Fibroblast of the aortic adventitia (primary cell): ENCODE data around the gene SUB1. TPM values are rescaled to one million over a fixed set of nuclear protein-coding genes. Genes with fewer than 3 reads are reported as not detected.
A peak's percentile ranks its signal among the peaks of the same experiment; 100 is the strongest.

ENCODE experiments used
- DNase-seq: peaks from one replicate; pipeline ENCODE4 v3.0.0-alpha.2; 2010; ENCODE audit warnings: low read depth
- H3K4me3 ChIP-seq: 2 replicates; pipeline ENCODE4 v1.5.1; 2011; ENCODE audit warnings: low read depth, mild to moderate bottlenecking, control low read depth, low read length, moderate library complexity
- CTCF ChIP-seq: IDR thresholded peaks from 2 replicates; pipeline ENCODE4 v1.5.1; 2011; ENCODE audit warnings: mild to moderate bottlenecking, low read length, control low read depth, inconsistent platforms; ENCODE audit not compliant: insufficient read depth
- total RNA-seq: library from RNA; depleted of rRNA; stranded (reverse); fragments of >200 nt; gene quantifications from 2 replicates; pipeline ENCODE4 v1.2.3, GENCODE V29; 2012; ENCODE audit warnings: low replicate concordance

Gene SUB1
- total RNA-seq, 1 donor, result 313 TPM

DNA sequence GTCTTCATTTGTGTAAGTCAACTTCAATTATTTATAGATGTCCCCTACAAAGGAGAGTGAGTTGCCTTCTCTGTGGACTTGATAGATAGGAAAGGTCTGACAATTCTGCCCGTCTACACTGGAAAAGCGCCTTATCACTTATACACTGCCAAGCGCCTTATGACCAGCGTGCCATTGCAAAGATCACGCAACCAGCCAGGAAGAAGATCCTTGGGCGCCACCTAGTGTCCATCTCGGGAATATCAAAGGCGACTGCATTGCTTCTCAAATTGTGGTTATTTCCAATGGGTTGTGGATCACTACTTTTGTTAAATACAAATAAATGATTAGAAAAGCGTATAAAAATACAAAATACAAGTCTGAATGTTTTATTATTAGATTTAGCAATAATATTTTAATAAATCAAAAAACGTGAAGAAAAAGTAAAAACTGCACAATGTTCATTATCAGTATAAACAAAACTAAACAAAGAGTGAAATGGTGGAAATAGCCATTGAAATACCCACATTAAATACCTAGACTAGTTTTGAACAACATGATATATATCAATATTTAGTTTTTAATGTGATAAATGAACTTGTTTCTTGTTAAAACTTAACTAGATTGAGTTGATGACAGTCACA, 27.8 kb downstream of the SUB1 start:
- peak; percentile 87 for DNase-seq
- H3K4me3 ChIP-seq, result no peak overlapping the region
- TF ChIP-seq CTCF, result peak; percentile 88

DNA sequence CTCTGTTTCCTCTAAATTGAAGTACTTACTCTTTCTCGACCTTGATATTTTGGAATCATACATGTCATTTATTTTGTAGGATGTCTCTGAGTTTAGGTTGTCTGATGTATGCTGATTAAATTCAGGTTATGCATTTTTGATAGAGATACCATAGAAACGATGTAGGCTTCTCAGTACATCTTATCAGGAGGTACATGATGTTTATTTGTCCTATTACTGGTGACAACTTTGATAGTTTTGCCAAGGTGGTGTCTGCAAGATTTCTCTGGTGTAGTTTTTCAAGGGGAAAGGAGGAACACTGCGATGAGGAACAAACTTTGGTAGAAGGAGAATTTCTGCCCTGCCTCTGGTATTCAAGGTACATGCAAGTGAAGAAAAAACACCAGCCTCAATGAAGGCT, 29.9 kb downstream of the SUB1 start:
- TF ChIP-seq CTCF, result no peak
- no peak for DNase-seq
- H3K4me3 ChIP-seq, result no peak overlapping the region

GRCh38 chr5:32618962-32619361, 33.6 kb downstream of the SUB1 start:
- DNase-seq, result no peak
- no peak for TF ChIP-seq CTCF

GRCh38 chr5:32621256-32621655, 35.9 kb downstream of the SUB1 start:
- DNase-seq, result peak; percentile 38
- H3K4me3 ChIP-seq, result no peak overlapping the region
- TF ChIP-seq CTCF, result peak; percentile 7

More at GRCh38 chr5:32618962-32619361, 33.6 kb downstream of the SUB1 start:
- H3K4me3 ChIP-seq, result no peak overlapping the region

- H3K4me3 ChIP-seq, result no peak overlapping the region
- DNase-seq, result no peak
- no peak for TF ChIP-seq CTCF
Measured at GRCh38 chr5:32625106-32625505, 39.7 kb downstream of the SUB1 start.

DNA sequence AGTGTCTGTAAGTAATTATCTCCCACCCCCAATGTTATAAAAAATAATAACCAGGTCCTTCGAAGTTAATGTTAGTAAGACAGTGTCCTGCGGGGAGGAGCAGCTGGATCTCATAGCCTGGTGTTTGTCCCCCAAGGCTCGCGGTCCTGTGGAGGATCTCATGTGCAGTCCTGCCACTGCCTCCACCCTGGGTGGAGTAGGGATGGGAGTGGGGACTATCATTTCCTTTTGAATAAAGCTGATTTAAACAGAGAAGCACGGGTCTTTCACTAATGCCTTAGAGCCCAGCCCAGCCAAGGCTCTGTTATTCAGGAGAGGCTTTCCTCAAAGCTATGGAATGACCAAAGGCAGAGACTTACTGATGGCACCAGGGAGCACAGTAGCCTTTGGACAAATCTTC, 40.2 kb downstream of the SUB1 start:
- TF ChIP-seq CTCF, result no peak
- no peak overlapping the region for H3K4me3 ChIP-seq
- no peak for DNase-seq
